GM10266 (cell line): ENCODE data around the gene PTPRD.
"Not testable (repeated sequence)": the region's sequence is repeated elsewhere in the genome, so short reads cannot be mapped to it uniquely, and the experiment has no call there.

Experiments
- DNase-seq: peaks from one replicate; pipeline ENCODE4 v3.0.0; 2012; ENCODE audit errors: extremely low spot score
- CTCF ChIP-seq: IDR thresholded peaks from 2 replicates; pipeline ENCODE4 v1.5.1; 2012; ENCODE audit warnings: mild to moderate bottlenecking, low read depth; ENCODE audit not compliant: control insufficient read depth, insufficient read depth; ENCODE audit errors: missing control alignments

PTPRD gene

GRCh38 chr9:9326749-9327148 lies 1286.1 kb downstream of the PTPRD start:
- TF ChIP-seq CTCF: no peak
- no peak for DNase-seq

- TF ChIP-seq CTCF: no peak
- DNase-seq: no peak
Observed at GRCh38 chr9:9319007-9319406, 1293.8 kb downstream of the PTPRD start.

GRCh38 chr9:9310743-9311142 lies 1302.1 kb downstream of the PTPRD start:
- not testable (repeated sequence) for DNase-seq

- DNase-seq: no peak
- no peak for TF ChIP-seq CTCF
Observed at GRCh38 chr9:9305600-9305999, 1307.2 kb downstream of the PTPRD start.

GRCh38 chr9:9299134-9299533 lies 1313.7 kb downstream of the PTPRD start:
- TF ChIP-seq CTCF: no peak
- DNase-seq: no peak

- no peak for TF ChIP-seq CTCF
Observed at GRCh38 chr9:9286001-9286400, 1326.8 kb downstream of the PTPRD start.

GRCh38 chr9:9284201-9284600 lies 1328.6 kb downstream of the PTPRD start:
- TF ChIP-seq CTCF: no peak
- no peak for DNase-seq

More at GRCh38 chr9:9286001-9286400, 1326.8 kb downstream of the PTPRD start:
- DNase-seq: no peak
